Panc1 (cell line): ENCODE data around the gene HOPX. TPM values are rescaled to one million over a fixed set of nuclear protein-coding genes. Genes with fewer than 3 reads are reported as not detected.

Source experiments
- ATAC-seq: fragments of 200-7000 bp; cut with Tn5 transposase; 2 replicates; pipeline ENCODE4 v1.9.1; 2020; ENCODE audit warnings: mild to moderate bottlenecking, moderate library complexity
- BruUV-seq: library from RNA; stranded (reverse); fragments of 400-500 nt; replicated peaks from 2 replicates; lab custom pipeline; 2021; lab: Mats Ljungman, UMichigan
- CTCF ChIA-PET: fragments of 300-600 bp; sonication (Branson Sonifier 250); formaldehyde crosslinking; loops from one replicate; lab custom pipeline; 2022; ENCODE audit warnings: antibody characterized with exemption; lab: Charles Lee
- POLR2A ChIA-PET: fragments of 300-600 bp; sonication (Branson Sonifier 250); formaldehyde crosslinking; loops from one replicate; lab custom pipeline; 2022; ENCODE audit warnings: antibody characterized with exemption; lab: Charles Lee
- DNase-seq: peaks from one replicate; pipeline ENCODE4 v3.0.0-alpha.2; 2010; ENCODE audit warnings: low read depth, low spot score
- H3K27ac ChIP-seq: 2 replicates; pipeline ENCODE4 v1.5.1; 2011; ENCODE audit warnings: mild to moderate bottlenecking, low read length, inconsistent platforms
- H3K27me3 ChIP-seq: fragments of 200-500 bp; sonication (Bioruptor generic); 2 replicates; pipeline ENCODE4 v1.6.0; 2014; ENCODE audit warnings: low read length, inconsistent platforms; ENCODE audit not compliant: control insufficient read depth, insufficient read depth
- H3K36me3 ChIP-seq: fragments of 200-500 bp; sonication (Bioruptor generic); 2 replicates; pipeline ENCODE4 v1.5.1; 2014; ENCODE audit warnings: inconsistent platforms, mild to moderate bottlenecking, low read length, moderate library complexity; ENCODE audit not compliant: control insufficient read depth, insufficient read depth
- H3K4me1 ChIP-seq: 2 replicates; pipeline ENCODE4 v1.5.1; 2011; ENCODE audit warnings: inconsistent platforms, mild to moderate bottlenecking, low read length, moderate library complexity; ENCODE audit not compliant: control insufficient read depth, insufficient read depth
- H3K4me3 ChIP-seq, 2 experiments: 2 replicates each; pipeline ENCODE4 v1.5.1; 2011 to 2012; ENCODE audit warnings: low read depth in 2 of 2, low read length in 2 of 2, mild to moderate bottlenecking in 2 of 2, inconsistent platforms in 1 of 2, moderate library complexity in 1 of 2
- H3K9me3 ChIP-seq: fragments of 200-500 bp; sonication (Bioruptor generic); 2 replicates; pipeline ENCODE4 v1.5.1; 2014; ENCODE audit warnings: low read depth, mild to moderate bottlenecking, inconsistent platforms, low read length, moderate library complexity; ENCODE audit not compliant: control insufficient read depth, insufficient read depth
- CTCF ChIP-seq: fragments of 450-650 bp; IDR thresholded peaks from 2 replicates; pipeline ENCODE4 v1.5.1; 2017; ENCODE audit warnings: mild to moderate bottlenecking
- POLR2AphosphoS5 ChIP-seq: IDR thresholded peaks from 2 replicates; pipeline ENCODE4 v1.6.1; 2012; ENCODE audit warnings: mild to moderate bottlenecking, low read depth, low read length, moderate library complexity
- REST ChIP-seq, 2 experiments: IDR thresholded peaks; 2 replicates each; pipeline ENCODE4 v1.6.1; 2011 to 2012; ENCODE audit warnings: low read depth in 2 of 2, control low read depth in 1 of 2, low read length in 1 of 2, mild to moderate bottlenecking in 1 of 2, moderate library complexity in 1 of 2; ENCODE audit not compliant: insufficient read depth in 1 of 2
- SIN3A ChIP-seq: IDR thresholded peaks from 2 replicates; pipeline ENCODE4 v1.6.1; 2012; ENCODE audit warnings: low read depth, mild to moderate bottlenecking, low read length, moderate library complexity, borderline replicate concordance; ENCODE audit not compliant: insufficient read depth
- TCF7L2 ChIP-seq: IDR thresholded peaks from 2 replicates; pipeline ENCODE4 v1.6.1; 2011; ENCODE audit warnings: mild to moderate bottlenecking, low read depth, low read length, inconsistent platforms
- in situ Hi-C: cut with HindIII; loops from 2 replicates; pipeline ENCODE4 v1.10.0; 2016; ENCODE audit warnings: low sequenced_read_pairs, low pct_unique_long_range_greater_than_20kb
- intact Hi-C: fragments of 100-400 bp; cut with micrococcal nuclease; formaldehyde crosslinking; loops from one replicate; pipeline ENCODE4 v1.10.0; 2022; ENCODE audit not compliant: unreplicated experiment
- total RNA-seq: library from RNA; stranded (reverse); gene quantifications from one replicate; pipeline ENCODE4 v1.2.1, GENCODE V29; 2021; ENCODE audit not compliant: unreplicated experiment

Gene HOPX
- total RNA-seq, 1 experiment from 2014 or later = not detected

GRCh38 chr4:56701644-56702043 is 20.5 kb upstream of the HOPX start:
- in situ Hi-C loops = no loop called here
- H3K36me3 ChIP-seq = no peaks in the 10 kb centered on the region
- no peak overlapping the region for H3K4me3 ChIP-seq
- H3K27ac ChIP-seq = no peak overlapping the region
- CTCF ChIA-PET = no interaction called here
- H3K27me3 ChIP-seq = no peaks in the 10 kb centered on the region
- intact Hi-C loops = no loop called here
- ATAC-seq = no peak
- BruUV-seq = no TSS peak
- no peaks in the 10 kb centered on the region for H3K9me3 ChIP-seq
- POLR2A ChIA-PET = no interaction called here
- no peaks in the 10 kb centered on the region for H3K4me1 ChIP-seq
- TF ChIP-seq POLR2AphosphoS5 (no peak), SIN3A (no peak), REST (IDR thresholded peaks at IDR 0.05; ENCODE audit: insufficient read depth in 1 of 2, low read depth in 2 of 2, low read length in 1 of 2) (no peak), CTCF (no peak), TCF7L2 (no peak)
- DNase-seq = no peak

- in situ Hi-C loops (no loop called here), intact Hi-C loops (no loop called here)
- ChIA-PET POLR2A (no interaction called here), CTCF (no interaction called here)
- Histone ChIP-seq H3K27ac (no peak overlapping the region), H3K9me3 (no peaks in the 10 kb centered on the region), H3K27me3 (no peaks in the 10 kb centered on the region), H3K4me1 (no peaks in the 10 kb centered on the region), H3K4me3 (no peak overlapping the region), H3K36me3 (no peaks in the 10 kb centered on the region)
- DNase-seq (no peak), ATAC-seq (no peak)
- no TSS peak for BruUV-seq
- TF ChIP-seq REST (IDR thresholded peaks at IDR 0.05; ENCODE audit: insufficient read depth in 1 of 2, low read depth in 2 of 2, low read length in 1 of 2) (no peak), SIN3A (no peak), TCF7L2 (no peak), CTCF (no peak), POLR2AphosphoS5 (no peak)
These were observed 20.0 kb upstream of the HOPX start for GRCh38 chr4:56701161-56701480.
